ENCODE data around the gene RBP3.

RBP3 gene

GRCh38 chr10:47402641-47403301, 54.6 kb downstream of the RBP3 start:
- peak; percentile 95 for DNase-seq

GRCh38 chr10:47403446-47404318, 55.5 kb downstream of the RBP3 start:
- DNase-seq: peak; percentile 33

GRCh38 chr10:47404446-47404845, 56.3 kb downstream of the RBP3 start:
- DNase-seq: no peak

GRCh38 chr10:47404937-47405336, 56.8 kb downstream of the RBP3 start:
- no peak for DNase-seq

GRCh38 chr10:47405857-47406547, 57.8 kb downstream of the RBP3 start:
- no peak for DNase-seq

- DNase-seq: no peak
Measured at GRCh38 chr10:47406548-47406869, 58.3 kb downstream of the RBP3 start.

- peak; percentile 56 for DNase-seq
Measured at GRCh38 chr10:47406870-47407691, 58.9 kb downstream of the RBP3 start.

Data from fibroblast of skin of abdomen (primary cell).